NB4 (cell line): Measurements from ENCODE around the gene MED20.

Source experiments
- CTCF ChIP-seq: IDR thresholded peaks from one replicate; pipeline ENCODE4 v1.5.1; 2012; ENCODE audit warnings: low read depth, low read length
- POLR2A ChIP-seq: IDR thresholded peaks from 2 replicates; pipeline ENCODE4 v1.6.1; 2011; ENCODE audit warnings: mild to moderate bottlenecking; ENCODE audit not compliant: insufficient read length; ENCODE audit errors: extremely low read depth

DNA sequence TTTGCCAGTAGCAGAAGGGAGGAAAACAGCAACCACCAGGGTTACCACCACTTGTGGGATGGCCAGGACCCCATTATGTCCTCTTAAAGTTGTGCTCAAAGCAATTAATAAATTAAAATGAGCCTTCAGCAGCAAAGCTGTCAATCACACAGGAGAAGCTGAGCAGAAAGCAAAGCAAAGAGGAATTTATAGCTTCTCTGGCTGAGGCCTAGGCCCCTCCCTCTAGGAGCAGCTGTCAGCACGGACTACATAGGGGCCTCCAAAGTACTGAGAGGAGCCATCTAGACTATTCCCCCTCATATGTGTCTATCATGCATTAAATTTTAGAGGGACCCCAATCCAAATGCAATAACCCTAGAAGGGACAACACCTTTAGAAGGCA, 14.2 kb upstream of the MED20 start:
- TF ChIP-seq CTCF (no peak), POLR2A (no peak)
